GM13976 (cell line): ENCODE results near the gene FBN1.

ENCODE experiments used
- DNase-seq: peaks from one replicate; pipeline ENCODE4 v3.0.0; 2012; ENCODE audit warnings: low spot score
- CTCF ChIP-seq: IDR thresholded peaks from 2 replicates; pipeline ENCODE4 v1.5.1; 2012; ENCODE audit warnings: borderline replicate concordance, mild to moderate bottlenecking; ENCODE audit not compliant: insufficient read depth; ENCODE audit errors: extremely low read depth, missing control alignments, control extremely low read depth
- in situ Hi-C: fragments of 300-500 bp; cut with MboI; formaldehyde crosslinking; loops from one replicate; pipeline ENCODE4 v1.12.0; 2022; ENCODE audit warnings: low sequenced_read_pairs, mixed read lengths, inconsistent platforms; ENCODE audit not compliant: unreplicated experiment

The FBN1 gene

GRCh38 chr15:48581219-48581618, 64.3 kb downstream of the FBN1 start:
- no peak for TF ChIP-seq CTCF
- in situ Hi-C loops, result no loop called here
- no peak for DNase-seq

- no peak for TF ChIP-seq CTCF
- no peak for DNase-seq
- in situ Hi-C loops, result no loop called here
Measured at GRCh38 chr15:48580736-48581135, 64.8 kb downstream of the FBN1 start.

- TF ChIP-seq CTCF, result no peak
- in situ Hi-C loops, result no loop called here
- no peak for DNase-seq
Measured at GRCh38 chr15:48579945-48580671, 65.4 kb downstream of the FBN1 start.

- in situ Hi-C loops, result no loop called here
- DNase-seq, result no peak
- TF ChIP-seq CTCF, result no peak
Measured at GRCh38 chr15:48578965-48579364, 66.5 kb downstream of the FBN1 start.

GRCh38 chr15:48577469-48577868, 68.0 kb downstream of the FBN1 start:
- no peak for TF ChIP-seq CTCF
- in situ Hi-C loops, result no loop called here
- DNase-seq, result no peak

GRCh38 chr15:48574187-48574586, 71.3 kb downstream of the FBN1 start:
- no peak for DNase-seq
- no peak for TF ChIP-seq CTCF
- in situ Hi-C loops, result no loop called here
